Astrocyte (in vitro differentiated cells and primary cell): Measurements from ENCODE around the gene DNASE1L2. TPM values are rescaled to one million over a fixed set of nuclear protein-coding genes. Genes with fewer than 3 reads are reported as not detected.
"Not testable (repeated sequence)": the region's sequence is repeated elsewhere in the genome, so short reads cannot be mapped to it uniquely, and the experiment has no call there.

Experiments
- DNase-seq: peaks from one replicate; pipeline ENCODE4 v3.0.0-alpha.2; 2010; ENCODE audit warnings: low read depth
- FAIRE-seq: peaks from 2 replicates; lab custom pipeline; 2011; peaks lifted over from hg19 to GRCh38; lab: Jason Lieb, UNC
- H2AFZ ChIP-seq: 2 replicates; pipeline ENCODE4 v1.6.0; 2012; ENCODE audit warnings: low read depth, low read length, inconsistent platforms
- H3K27ac ChIP-seq: 2 replicates; pipeline ENCODE4 v1.5.1; 2011; ENCODE audit warnings: low read depth, low read length, inconsistent platforms
- H3K27me3 ChIP-seq: 2 replicates; pipeline ENCODE4 v1.6.0; 2011; ENCODE audit warnings: low read length, inconsistent platforms; ENCODE audit not compliant: insufficient read depth
- H3K36me3 ChIP-seq: 2 replicates; pipeline ENCODE4 v1.5.1; 2011; ENCODE audit warnings: low read length, inconsistent platforms; ENCODE audit not compliant: insufficient read depth
- H3K4me1 ChIP-seq: 2 replicates; pipeline ENCODE4 v1.5.1; 2011; ENCODE audit warnings: low read length, inconsistent platforms; ENCODE audit not compliant: insufficient read depth
- H3K4me2 ChIP-seq: 2 replicates; pipeline ENCODE4 v1.6.0; 2012; ENCODE audit warnings: low read length, inconsistent platforms
- H3K4me3 ChIP-seq: 2 replicates; pipeline ENCODE4 v1.5.1; 2011; ENCODE audit warnings: low read depth, mild to moderate bottlenecking, low read length, inconsistent platforms; ENCODE audit not compliant: insufficient read depth
- H3K79me2 ChIP-seq: 2 replicates; pipeline ENCODE4 v1.6.0; 2012; ENCODE audit warnings: mild to moderate bottlenecking, low read length, inconsistent platforms; ENCODE audit not compliant: insufficient read depth
- H3K9ac ChIP-seq: 2 replicates; pipeline ENCODE4 v1.6.0; 2012; ENCODE audit warnings: mild to moderate bottlenecking, low read length, inconsistent platforms
- H3K9me3 ChIP-seq: 2 replicates; pipeline ENCODE4 v1.5.1; 2012; ENCODE audit warnings: low read depth, mild to moderate bottlenecking, low read length, inconsistent platforms; ENCODE audit not compliant: insufficient read depth
- H4K20me1 ChIP-seq: 2 replicates; pipeline ENCODE4 v1.6.0; 2012; ENCODE audit warnings: low read length, inconsistent platforms; ENCODE audit not compliant: insufficient read depth
- H3K27ac Mint-ChIP-seq: one replicate; pipeline ENCODE4 v1.8.0; 2021; ENCODE audit warnings: mild to moderate bottlenecking, mixed read lengths; ENCODE audit not compliant: unreplicated experiment
- H3K27me3 Mint-ChIP-seq: one replicate; pipeline ENCODE4 v1.8.0; 2021; ENCODE audit warnings: low read depth, mixed read lengths; ENCODE audit not compliant: unreplicated experiment
- H3K36me3 Mint-ChIP-seq: one replicate; pipeline ENCODE4 v1.8.0; 2021; ENCODE audit warnings: low read depth, mixed read lengths; ENCODE audit not compliant: unreplicated experiment
- H3K4me1 Mint-ChIP-seq: one replicate; pipeline ENCODE4 v1.8.0; 2021; ENCODE audit warnings: low read depth, mixed read lengths; ENCODE audit not compliant: unreplicated experiment
- H3K4me3 Mint-ChIP-seq: one replicate; pipeline ENCODE4 v1.8.0; 2021; ENCODE audit warnings: mild to moderate bottlenecking, moderate library complexity, mixed read lengths; ENCODE audit not compliant: unreplicated experiment
- H3K9me3 Mint-ChIP-seq: one replicate; pipeline ENCODE4 v1.8.0; 2021; ENCODE audit warnings: mild to moderate bottlenecking, mixed read lengths; ENCODE audit not compliant: unreplicated experiment
- CTCF ChIP-seq: IDR thresholded peaks from 2 replicates; pipeline ENCODE4 v1.5.1; 2011; ENCODE audit warnings: low read depth, mild to moderate bottlenecking, inconsistent platforms, low read length, moderate library complexity; ENCODE audit not compliant: insufficient read depth
- EZH2 ChIP-seq: IDR thresholded peaks from 2 replicates; pipeline ENCODE4 v1.6.1; 2012; ENCODE audit warnings: mild to moderate bottlenecking, low read length, inconsistent platforms; ENCODE audit not compliant: insufficient read depth
- total RNA-seq: library from RNA; stranded (reverse); gene quantifications from 2 replicates; pipeline ENCODE4 v1.2.1, GENCODE V29; 2021

DNASE1L2 gene
- total RNA-seq, 1 donor from 2014 or later = 1.3 TPM

GRCh38 chr16:2257726-2258125 lies 21.5 kb downstream of the DNASE1L2 start:
- H4K20me1 ChIP-seq = peaks cover 72% of the 10 kb centered on the region
- peaks cover 5% of the 10 kb centered on the region for H3K4me1 Mint-ChIP-seq
- DNase-seq = no peak
- H3K4me3 ChIP-seq = no peak overlapping the region
- no peaks in the 10 kb centered on the region for H3K27me3 Mint-ChIP-seq
- no peak overlapping the region for H2AFZ ChIP-seq
- peak overlapping the region; percentile 47 for H3K27ac Mint-ChIP-seq
- H3K9me3 ChIP-seq = no peaks in the 10 kb centered on the region
- peaks cover 17% of the 10 kb centered on the region for H3K36me3 Mint-ChIP-seq
- no peak for FAIRE-seq
- H3K4me2 ChIP-seq = no peak overlapping the region
- peaks cover 62% of the 10 kb centered on the region for H3K79me2 ChIP-seq
- H3K4me1 ChIP-seq = no peaks in the 10 kb centered on the region
- no peak overlapping the region for H3K27ac ChIP-seq
- no peak overlapping the region for H3K4me3 Mint-ChIP-seq
- peaks cover 74% of the 10 kb centered on the region for H3K36me3 ChIP-seq
- TF ChIP-seq EZH2 (no peak), CTCF (no peak)
- H3K9ac ChIP-seq = no peak overlapping the region
- no peaks in the 10 kb centered on the region for H3K27me3 ChIP-seq
- H3K9me3 Mint-ChIP-seq = no peaks in the 10 kb centered on the region

GRCh38 chr16:2258530-2258929 lies 22.3 kb downstream of the DNASE1L2 start:
- not testable (repeated sequence) for DNase-seq, H3K27ac ChIP-seq, H3K27ac Mint-ChIP-seq, H3K27me3 Mint-ChIP-seq, H3K4me3 ChIP-seq, H3K9ac ChIP-seq, H3K4me2 ChIP-seq, H3K9me3 ChIP-seq, H2AFZ ChIP-seq, H3K4me1 ChIP-seq, H3K27me3 ChIP-seq, H3K4me1 Mint-ChIP-seq, H3K4me3 Mint-ChIP-seq, FAIRE-seq, H3K9me3 Mint-ChIP-seq
- Histone ChIP-seq H4K20me1 (peaks cover 74% of the 10 kb centered on the region), H3K79me2 (peaks cover 70% of the 10 kb centered on the region), H3K36me3 (peaks cover 74% of the 10 kb centered on the region)
- H3K36me3 Mint-ChIP-seq = peaks cover 14% of the 10 kb centered on the region

GRCh38 chr16:2260250-2260649 lies 24.0 kb downstream of the DNASE1L2 start:
- no peak overlapping the region for H3K9ac ChIP-seq
- H4K20me1 ChIP-seq = peaks cover 87% of the 10 kb centered on the region
- H3K27ac ChIP-seq = no peak overlapping the region
- FAIRE-seq = no peak
- H2AFZ ChIP-seq = no peak overlapping the region
- H3K36me3 Mint-ChIP-seq = peaks cover 18% of the 10 kb centered on the region
- H3K27me3 Mint-ChIP-seq = no peaks in the 10 kb centered on the region
- H3K9me3 Mint-ChIP-seq = no peaks in the 10 kb centered on the region
- no peak overlapping the region for H3K4me3 Mint-ChIP-seq
- H3K4me1 ChIP-seq = no peaks in the 10 kb centered on the region
- H3K79me2 ChIP-seq = peaks cover 87% of the 10 kb centered on the region
- no peak overlapping the region for H3K4me3 ChIP-seq
- H3K9me3 ChIP-seq = no peaks in the 10 kb centered on the region
- TF ChIP-seq CTCF (no peak), EZH2 (no peak)
- H3K4me2 ChIP-seq = no peak overlapping the region
- no peak for DNase-seq
- no peaks in the 10 kb centered on the region for H3K27me3 ChIP-seq
- no peak overlapping the region for H3K27ac Mint-ChIP-seq
- H3K36me3 ChIP-seq = peaks cover 75% of the 10 kb centered on the region
- peaks cover 1% of the 10 kb centered on the region for H3K4me1 Mint-ChIP-seq

- not testable (repeated sequence) for H3K9ac ChIP-seq, H3K27me3 ChIP-seq, H3K9me3 Mint-ChIP-seq, H3K27ac ChIP-seq, H3K4me2 ChIP-seq, H3K27me3 Mint-ChIP-seq, H3K4me3 Mint-ChIP-seq, H3K36me3 Mint-ChIP-seq, H3K9me3 ChIP-seq, H2AFZ ChIP-seq, DNase-seq, FAIRE-seq, H3K27ac Mint-ChIP-seq, H3K4me1 ChIP-seq, H3K4me3 ChIP-seq
- peaks cover 12% of the 10 kb centered on the region for H3K4me1 Mint-ChIP-seq
- H3K36me3 ChIP-seq = peaks cover 48% of the 10 kb centered on the region
- peaks cover 91% of the 10 kb centered on the region for H3K79me2 ChIP-seq
- peaks cover 80% of the 10 kb centered on the region for H4K20me1 ChIP-seq
Observed at GRCh38 chr16:2263026-2263425, 26.8 kb downstream of the DNASE1L2 start.

- peak overlapping the region; percentile 88 for H3K9ac ChIP-seq
- not testable (repeated sequence) for H3K27me3 ChIP-seq, H3K9me3 ChIP-seq, H3K27ac ChIP-seq, H3K9me3 Mint-ChIP-seq, FAIRE-seq, H3K36me3 Mint-ChIP-seq, H2AFZ ChIP-seq, H3K27me3 Mint-ChIP-seq
- H4K20me1 ChIP-seq = peaks cover 78% of the 10 kb centered on the region
- H3K4me2 ChIP-seq = peak overlapping the region; percentile 86
- peaks cover 16% of the 10 kb centered on the region for H3K4me1 Mint-ChIP-seq
- peaks cover 17% of the 10 kb centered on the region for H3K4me1 ChIP-seq
- H3K4me3 ChIP-seq = peak overlapping the region; percentile 77
- H3K79me2 ChIP-seq = peaks cover 85% of the 10 kb centered on the region
- peak overlapping the region; percentile 91 for H3K27ac Mint-ChIP-seq
- H3K36me3 ChIP-seq = peaks cover 22% of the 10 kb centered on the region
- peak; percentile 20 for DNase-seq
- H3K4me3 Mint-ChIP-seq = peak overlapping the region; percentile 97
Observed at GRCh38 chr16:2266887-2267286, 30.6 kb downstream of the DNASE1L2 start.
